WI38 (cell line): Measurements from ENCODE around the gene LINS1.
"Not testable (repeated sequence)": the region's sequence is repeated elsewhere in the genome, so short reads cannot be mapped to it uniquely, and the experiment has no call there.

Experiments
- H3K4me3 ChIP-seq: 2 replicates; pipeline ENCODE4 v1.5.1; 2011; ENCODE audit warnings: low read depth, mild to moderate bottlenecking, control low read depth, low read length
- CTCF ChIP-seq: IDR thresholded peaks from 2 replicates; pipeline ENCODE4 v1.5.1; 2012; ENCODE audit warnings: low read depth, mild to moderate bottlenecking, control low read depth, low read length

Gene LINS1

DNA sequence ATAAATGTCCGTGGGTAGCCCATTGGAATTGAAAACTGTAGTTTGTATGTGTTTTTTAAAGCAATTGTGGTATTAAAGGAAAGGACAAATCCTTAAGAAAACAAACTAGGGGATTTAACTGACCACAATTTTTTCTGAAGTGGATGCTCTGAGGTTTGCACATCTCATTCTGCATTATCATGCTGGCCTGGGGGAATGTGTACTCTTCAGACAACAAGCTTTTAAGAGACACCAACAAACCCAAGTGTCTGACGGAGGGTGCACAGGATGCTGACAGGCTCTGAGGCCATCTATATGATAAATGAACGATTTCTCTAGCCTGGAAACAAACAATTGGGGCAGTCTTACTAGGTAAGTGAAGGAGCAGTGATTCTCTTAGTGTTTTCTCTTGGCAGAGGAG is 9.1 kb downstream of the LINS1 start:
- no peak overlapping the region for H3K4me3 ChIP-seq
- no peak for TF ChIP-seq CTCF

DNA sequence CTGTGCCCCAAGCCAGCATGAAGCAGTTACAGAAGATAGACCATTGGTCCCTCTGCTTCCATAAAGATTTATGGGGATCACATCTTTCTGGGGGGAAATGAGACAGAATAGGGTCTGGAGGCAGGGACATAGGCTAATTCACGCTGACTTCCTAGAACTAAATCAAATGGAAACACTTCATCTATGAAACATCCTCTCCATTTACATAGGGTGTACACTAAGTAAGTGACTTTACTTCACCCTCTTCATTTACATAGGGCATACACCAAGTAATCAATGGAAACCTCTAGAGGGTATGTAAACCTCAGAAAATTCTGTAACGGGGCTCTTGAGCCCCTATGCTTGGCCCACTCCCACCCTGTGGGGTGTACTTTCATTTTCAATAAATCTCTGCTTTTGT is 10.1 kb downstream of the LINS1 start:
- no peak for TF ChIP-seq CTCF

DNA sequence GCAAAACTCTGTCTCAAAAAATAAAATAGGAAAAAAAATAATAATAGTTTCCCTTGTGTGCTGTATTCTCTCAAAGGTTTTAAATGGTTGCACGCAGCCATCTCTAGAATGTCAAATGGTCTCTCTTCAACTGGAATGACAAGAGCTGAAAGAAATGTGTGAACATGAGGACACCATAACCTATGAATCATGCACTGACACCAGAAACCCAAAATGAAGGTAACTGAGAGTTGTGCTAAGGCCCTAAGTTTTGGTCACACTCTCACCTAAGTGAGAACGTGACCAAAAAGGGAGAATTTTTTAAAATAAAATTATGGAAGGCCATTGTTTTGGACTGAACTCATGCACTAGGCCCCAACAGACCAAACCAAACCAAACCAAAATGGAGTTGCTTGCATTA is 10.8 kb downstream of the LINS1 start:
- not testable (repeated sequence) for H3K4me3 ChIP-seq

More for the DNA sequence above, 10.1 kb downstream of the LINS1 start:
- H3K4me3 ChIP-seq: no peak overlapping the region

- no peak for TF ChIP-seq CTCF
- H3K4me3 ChIP-seq: no peak overlapping the region
Measured at GRCh38 chr15:100588638-100589242, 13.2 kb downstream of the LINS1 start.

- TF ChIP-seq CTCF: no peak
- no peak overlapping the region for H3K4me3 ChIP-seq
Measured at GRCh38 chr15:100580414-100580813, 21.6 kb downstream of the LINS1 start.

DNA sequence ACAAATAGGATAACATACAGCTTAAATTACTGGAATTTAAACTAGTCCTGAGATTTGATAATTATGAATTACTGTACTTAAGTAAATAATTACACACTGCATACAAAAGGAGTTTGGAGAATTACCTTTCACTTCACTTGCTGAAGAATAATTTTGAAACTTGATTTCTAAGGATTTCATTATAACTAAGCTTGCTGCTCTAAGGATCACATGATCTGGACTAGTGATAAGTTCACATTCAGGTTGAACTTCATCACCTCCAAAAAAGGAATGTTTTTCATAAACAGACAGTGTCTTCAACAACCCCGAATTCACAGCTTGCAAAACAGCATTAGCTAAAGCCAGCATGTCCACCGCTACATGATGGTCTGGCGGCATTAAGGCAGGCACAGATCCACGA is 28.5 kb downstream of the LINS1 start:
- TF ChIP-seq CTCF: no peak
- no peak overlapping the region for H3K4me3 ChIP-seq

- TF ChIP-seq CTCF: no peak; the same call in 1 of the 2 replicates
- no peak overlapping the region for H3K4me3 ChIP-seq
Measured at GRCh38 chr15:100572362-100572983, 29.5 kb downstream of the LINS1 start.
